Activated naive CD4-positive, alpha-beta T cell treated with anti-CD3 and anti-CD28 coated beads, Interleukin-2, amount 50 U/mL, for 16 hours (primary cell): ENCODE data around the gene GNS.

ENCODE experiments used
- DNase-seq: peaks from one replicate; pipeline ENCODE4 v3.0.0-alpha.2; 2020

Gene GNS

GRCh38 chr12:64759035-64759894, at the start of gene GNS:
GNS (minus strand) TSS chr12:64759406; CDS start chr12:64759276, 130 bp downstream.
- peak; percentile 94 for DNase-seq

GRCh38 chr12:64808110-64808509, 48.9 kb upstream of the GNS start:
- no peak for DNase-seq

DNA sequence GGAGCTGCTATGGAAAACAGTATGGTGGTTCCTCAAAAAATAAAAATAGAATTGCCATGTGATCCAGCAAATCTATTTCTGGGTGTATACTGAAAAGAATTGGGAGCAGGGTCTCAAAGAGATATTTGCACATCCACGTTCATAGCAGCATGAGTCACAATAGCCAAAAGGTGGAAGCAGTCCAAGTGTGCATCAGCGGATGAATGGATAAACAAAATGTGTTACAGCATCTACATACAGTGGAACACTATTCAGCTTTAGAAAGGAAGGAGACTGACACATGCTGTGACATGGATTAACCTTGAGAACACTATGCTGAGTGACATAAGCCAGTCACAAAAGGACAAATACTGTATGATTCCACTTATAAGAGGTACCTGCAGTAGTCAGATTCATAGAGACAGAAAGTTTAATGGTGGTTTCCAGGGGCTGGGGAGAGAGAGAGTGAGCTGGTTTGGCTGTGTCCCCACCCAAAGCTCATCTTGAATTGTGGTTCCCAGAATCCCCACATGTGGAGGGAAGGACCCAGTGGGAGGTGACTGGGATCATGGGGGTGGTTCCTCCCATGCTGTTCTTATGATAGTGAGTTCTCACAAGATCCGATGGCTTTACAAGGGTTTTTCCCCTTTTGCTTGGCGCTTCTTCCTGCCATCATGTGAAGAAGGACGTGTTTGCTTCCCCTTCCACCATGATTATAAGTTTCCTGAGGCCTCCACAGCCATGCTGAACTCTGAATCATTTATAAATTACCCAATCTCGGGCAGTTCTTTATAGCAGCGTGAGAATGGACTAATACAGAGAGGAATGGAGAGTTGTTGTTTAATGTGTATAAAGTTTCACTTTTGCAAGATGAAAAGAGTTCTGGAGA, 47.6 kb upstream of the GNS start:
- DNase-seq, result no peak

DNA sequence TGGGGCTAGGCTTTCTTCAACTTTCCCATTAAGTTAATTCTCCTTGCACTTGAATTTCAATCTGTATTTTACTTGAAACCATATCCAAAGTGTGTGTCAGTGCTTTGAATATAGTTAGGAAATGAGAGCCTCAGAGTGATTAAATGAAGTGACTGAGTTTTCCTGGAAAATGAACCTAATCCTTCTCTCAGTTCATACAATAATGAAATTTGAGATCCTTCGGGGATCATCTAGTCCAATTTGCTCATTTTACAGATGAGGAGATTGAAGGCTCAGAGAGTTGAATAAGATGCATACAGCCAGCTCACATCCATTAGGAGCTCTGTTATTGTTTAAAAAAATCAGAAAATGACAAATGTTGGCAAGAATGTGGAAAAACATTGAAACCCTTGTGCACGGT, 47.0 kb upstream of the GNS start:
- DNase-seq, result no peak

DNA sequence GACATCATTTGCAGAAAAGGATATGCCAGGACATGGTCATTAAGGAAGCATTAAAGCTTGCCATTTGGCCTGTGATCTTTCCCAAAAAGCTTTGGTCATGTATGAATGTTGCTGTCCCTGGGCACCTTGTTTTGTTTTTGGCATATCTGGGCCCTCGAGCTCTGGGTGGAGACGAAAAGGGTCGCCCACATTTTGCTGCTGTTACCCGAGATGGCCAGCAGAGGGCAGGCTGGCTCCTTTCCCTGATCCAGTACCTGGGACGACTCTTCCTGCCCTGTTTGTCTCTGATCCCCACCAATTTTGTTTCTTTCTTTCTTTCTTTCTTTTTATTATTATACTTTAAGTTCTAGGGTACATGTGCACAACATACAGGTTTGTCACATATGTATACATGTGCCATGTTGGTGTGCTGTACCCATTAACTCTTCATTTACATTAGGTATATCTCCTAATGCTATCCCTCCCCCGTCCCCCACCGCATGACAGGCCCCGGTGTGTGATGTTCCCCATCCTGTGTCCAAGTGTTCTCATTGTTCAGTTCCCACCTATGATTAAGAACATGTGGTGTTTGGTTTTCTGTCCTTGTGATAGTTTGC, 43.1 kb upstream of the GNS start:
- DNase-seq, result peak; percentile 54

DNA sequence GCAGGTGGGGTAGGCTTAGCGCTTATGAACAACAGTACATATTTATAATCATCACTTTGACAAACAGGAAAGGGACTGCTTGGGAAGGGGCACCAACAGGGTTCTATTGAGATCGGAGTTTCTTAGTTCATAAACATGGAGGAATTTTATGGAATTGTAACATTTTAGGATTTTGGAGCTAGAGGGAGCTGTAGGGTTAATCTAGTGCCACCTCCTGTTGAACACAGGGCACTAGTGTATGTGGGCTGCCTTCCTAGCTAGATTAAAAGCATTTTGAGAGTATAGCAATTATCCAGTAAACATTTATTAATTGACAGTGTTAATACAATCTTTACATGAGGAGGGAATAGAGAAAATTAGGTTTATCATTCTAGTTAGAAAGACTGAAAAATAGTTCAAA, 42.2 kb upstream of the GNS start:
- DNase-seq, result no peak

DNA sequence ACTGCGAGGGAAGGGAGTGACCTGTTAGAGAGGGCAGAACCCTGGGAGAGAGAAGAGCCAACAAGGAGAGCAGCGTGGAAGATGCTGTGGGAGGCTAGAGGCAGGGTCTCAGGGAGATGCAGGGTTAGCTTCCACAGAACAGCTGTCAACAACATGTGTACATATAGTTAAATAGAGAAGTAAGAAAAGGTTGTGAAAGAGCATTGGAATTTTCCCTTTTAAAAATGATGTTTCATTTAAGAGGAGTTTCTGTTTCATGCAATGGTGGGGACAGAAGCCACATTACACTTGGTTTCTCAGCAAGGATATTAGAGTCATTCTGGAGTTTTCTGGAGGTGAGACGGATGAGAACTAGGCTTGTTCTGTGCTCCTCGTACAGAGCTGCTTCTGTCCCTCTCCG, 41.4 kb upstream of the GNS start:
- no peak for DNase-seq

- DNase-seq, result no peak
Observed at GRCh38 chr12:64798165-64798564, 39.0 kb upstream of the GNS start.

DNA sequence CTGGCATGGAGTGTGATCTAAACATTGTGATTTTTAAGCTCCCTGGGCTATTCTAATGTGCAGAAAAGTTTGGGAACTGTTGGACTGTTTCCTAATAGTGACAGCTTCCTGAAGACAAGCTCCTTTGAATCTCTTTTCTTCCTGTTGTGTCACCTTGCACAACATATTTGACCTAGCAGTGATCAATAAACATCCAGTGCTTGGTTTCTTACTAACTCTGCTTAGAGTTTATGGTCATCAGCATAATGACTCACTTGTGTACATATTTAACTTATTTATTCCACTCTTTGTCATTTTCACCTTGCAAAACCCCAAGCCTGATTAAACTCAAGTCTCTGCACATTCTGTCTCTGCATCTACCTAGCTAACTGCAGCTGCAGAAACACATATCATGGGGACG, 38.0 kb upstream of the GNS start:
- no peak for DNase-seq

DNA sequence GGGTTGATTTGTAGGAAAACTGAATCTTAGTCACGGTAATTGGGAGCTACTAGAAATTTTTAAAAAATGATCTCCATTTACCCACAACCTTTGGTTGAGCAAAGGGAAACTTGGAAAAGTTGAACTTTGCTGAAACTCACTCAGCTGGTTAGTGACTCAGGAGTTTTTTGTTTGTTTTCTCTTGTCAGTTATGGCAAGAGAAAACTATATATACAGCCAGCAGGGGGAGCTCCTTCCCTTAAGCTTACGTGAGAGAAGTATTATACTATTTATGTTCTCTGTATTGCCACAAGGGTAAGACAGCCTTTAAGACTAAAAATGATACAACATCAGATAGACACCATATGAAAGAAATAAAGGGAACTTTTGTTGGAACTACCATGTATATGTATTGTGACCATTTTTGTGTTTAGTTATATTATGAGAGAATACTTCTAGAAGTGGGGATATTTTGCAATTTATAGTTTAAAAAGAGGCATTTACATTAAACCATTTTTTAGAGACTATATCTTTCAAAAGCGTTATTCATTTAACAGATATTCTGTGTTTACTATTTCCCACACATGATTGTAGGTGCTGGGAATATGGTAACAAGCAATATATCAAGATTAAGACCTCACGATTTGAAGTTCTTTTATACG, 37.1 kb upstream of the GNS start:
- peak; percentile 56 for DNase-seq

DNA sequence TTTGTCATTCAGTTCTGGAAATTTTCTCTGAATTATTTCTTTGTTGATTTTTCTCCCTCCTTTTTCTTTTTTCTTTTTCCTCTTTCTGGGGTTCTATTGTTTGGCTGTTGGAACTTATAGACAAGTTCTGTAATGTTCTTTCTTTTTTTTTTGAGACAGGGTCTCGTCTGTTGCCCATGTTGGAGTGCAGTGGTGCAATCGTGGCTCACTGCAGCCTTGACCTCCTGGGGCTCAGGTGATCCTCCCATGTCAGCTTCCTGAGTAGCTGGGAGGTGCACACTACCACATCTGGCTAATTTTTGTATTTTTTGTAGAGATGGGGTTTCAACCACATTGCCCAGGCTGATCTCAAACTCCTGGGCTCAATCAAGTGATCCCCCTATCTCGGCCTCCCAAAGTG, 35.1 kb upstream of the GNS start:
- DNase-seq, result no peak

DNA sequence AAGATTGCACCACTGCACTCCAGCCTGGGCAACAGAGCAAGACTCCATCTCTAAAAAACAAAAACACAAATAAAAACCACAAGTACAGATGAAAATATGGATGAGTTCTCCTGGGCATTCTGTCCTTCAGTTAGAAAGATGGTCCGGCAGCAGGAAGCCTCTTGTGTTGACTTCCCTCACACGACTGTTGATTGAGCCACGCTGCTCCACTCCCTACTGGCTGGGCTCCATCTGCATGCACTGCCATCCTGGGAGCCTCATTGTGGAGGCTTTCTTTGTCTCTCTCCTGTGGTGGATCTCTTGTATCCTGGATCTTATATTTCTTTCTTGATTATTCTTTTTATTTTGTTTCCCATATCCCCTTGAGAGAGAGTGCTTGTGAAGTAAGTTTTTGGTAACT, 34.4 kb upstream of the GNS start:
- no peak for DNase-seq

DNA sequence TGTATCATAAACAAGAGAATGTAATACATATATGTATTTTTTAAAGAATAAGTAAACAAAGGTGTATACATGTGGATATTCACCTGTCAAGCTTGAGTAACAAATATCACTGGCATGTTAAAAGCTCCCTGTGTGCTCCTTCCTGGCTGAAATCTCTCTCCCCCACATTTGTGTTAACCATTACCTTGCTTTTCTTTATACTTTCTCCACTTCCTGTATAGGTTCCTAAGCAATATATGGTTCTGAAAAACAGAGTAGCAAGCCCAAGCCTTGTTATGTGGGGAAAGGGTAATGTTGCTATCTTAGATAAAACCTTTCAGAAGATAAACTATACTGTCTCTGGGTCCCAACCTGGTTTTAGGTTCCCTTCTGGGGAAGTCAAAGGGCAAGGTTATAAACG, 32.9 kb upstream of the GNS start:
- no peak for DNase-seq

DNA sequence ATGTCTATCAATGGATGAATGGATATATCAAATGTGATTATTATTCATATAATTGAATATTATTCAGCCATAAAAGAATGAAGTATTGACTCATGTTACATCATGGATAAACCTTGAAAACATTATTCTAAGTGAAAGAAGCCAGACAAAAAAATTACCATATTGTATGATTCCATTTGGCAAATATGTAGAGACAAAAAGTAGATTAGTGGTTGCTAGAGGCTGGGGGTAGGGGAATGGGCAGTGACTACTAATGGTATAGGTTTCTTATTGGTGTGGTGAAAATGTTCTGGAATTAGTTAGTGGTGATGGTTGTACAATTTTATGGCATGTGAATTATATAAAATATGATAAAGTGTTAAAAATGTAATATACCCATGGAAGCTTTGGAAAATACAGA, 31.8 kb upstream of the GNS start:
- no peak for DNase-seq

- no peak for DNase-seq
Observed at GRCh38 chr12:64790166-64790565, 31.0 kb upstream of the GNS start.

DNA sequence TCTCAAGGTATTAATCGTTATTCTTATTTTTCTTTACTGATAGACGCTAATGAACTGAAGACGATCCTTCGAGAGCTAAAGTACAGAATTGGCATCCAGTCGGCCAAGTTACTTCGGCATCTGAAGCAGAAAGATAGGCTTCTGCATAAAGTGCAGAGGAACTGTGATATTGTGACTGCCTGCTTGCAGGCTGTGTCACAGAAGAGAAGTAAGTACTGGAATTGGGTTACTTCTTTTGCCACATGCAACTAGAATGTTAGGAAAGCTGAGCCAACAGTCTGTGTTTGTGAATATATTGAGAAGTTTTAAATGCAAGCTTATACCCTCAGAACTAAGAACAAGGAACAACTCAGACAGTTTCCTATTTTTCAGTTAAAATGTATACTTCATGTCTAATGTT, 26.6 kb upstream of the GNS start:
- DNase-seq, result no peak

- DNase-seq, result no peak
Observed at GRCh38 chr12:64782191-64782876, 23.1 kb upstream of the GNS start.

- no peak for DNase-seq
Observed at GRCh38 chr12:64781280-64782190, 22.3 kb upstream of the GNS start.

- DNase-seq, result peak; percentile 23
Observed at GRCh38 chr12:64780531-64781279, 21.5 kb upstream of the GNS start.

DNA sequence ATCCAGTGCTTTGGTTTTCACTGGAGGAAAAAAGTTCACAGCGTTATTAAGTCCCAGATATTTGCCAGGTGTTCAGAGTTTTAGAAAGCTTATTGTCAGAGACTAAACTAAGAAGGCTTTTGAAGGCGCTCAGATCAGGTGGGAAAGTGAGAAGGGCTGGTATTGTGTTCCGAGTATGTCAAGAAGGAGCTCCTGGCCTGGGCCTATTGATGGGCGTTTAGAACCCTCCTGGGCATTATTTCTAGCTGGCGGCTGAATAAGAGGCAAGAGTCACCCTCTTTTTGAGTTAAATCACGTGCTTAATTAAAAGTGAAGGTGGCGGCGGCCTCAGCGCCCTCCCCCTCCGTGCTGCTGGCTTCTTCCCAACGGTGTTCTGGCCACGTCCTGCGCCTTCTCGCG, 20.9 kb upstream of the GNS start:
- no peak for DNase-seq
